OCI-LY7 (cell line): ENCODE results near the gene DUSP14. TPM values are rescaled to one million over a fixed set of nuclear protein-coding genes. Genes with fewer than 3 reads are reported as not detected.
A peak's percentile ranks its signal among the peaks of the same experiment; 100 is the strongest.

Source experiments
- BruUV-seq: library from RNA; stranded (reverse); fragments of 400-500 nt; replicated peaks from 2 replicates; lab custom pipeline; 2021; lab: Mats Ljungman, UMichigan
- CTCF ChIA-PET: fragments of 300-600 bp; sonication (Branson Sonifier 250); formaldehyde crosslinking; loops from one replicate; lab custom pipeline; 2022; ENCODE audit warnings: antibody characterized with exemption; ENCODE audit not compliant: unreplicated experiment; lab: Charles Lee
- POLR2A ChIA-PET: fragments of 300-600 bp; sonication (Branson Sonifier 250); formaldehyde crosslinking; loops from one replicate; lab custom pipeline; 2022; ENCODE audit warnings: antibody characterized with exemption; lab: Charles Lee
- DNase-seq: peaks from one replicate; pipeline ENCODE4 v3.0.0-alpha.2; 2015; ENCODE audit warnings: low spot score
- H2AFZ ChIP-seq: fragments of 200-600 bp; sonication (generic), shearing (Covaris generic); 2 replicates; pipeline ENCODE4 v1.6.1; 2014; ENCODE audit warnings: mild to moderate bottlenecking, antibody characterized with exemption, low read length, moderate library complexity
- H3K27ac ChIP-seq: fragments of 200-600 bp; sonication (generic); 2 replicates; pipeline ENCODE4 v1.5.1; 2014; ENCODE audit warnings: mixed run types, low read depth, mild to moderate bottlenecking, moderate library complexity, low read length, inconsistent platforms; ENCODE audit not compliant: poor library complexity, severe bottlenecking
- H3K36me3 ChIP-seq: fragments of 200-600 bp; sonication (generic); 2 replicates; pipeline ENCODE4 v1.6.1; 2014; ENCODE audit warnings: mild to moderate bottlenecking, antibody characterized with exemption, low read length, moderate library complexity, mixed read lengths; ENCODE audit not compliant: insufficient read depth
- H3K4me1 ChIP-seq: fragments of 200-600 bp; sonication (generic); 2 replicates; pipeline ENCODE4 v1.5.1; 2014; ENCODE audit warnings: mild to moderate bottlenecking, low read length; ENCODE audit not compliant: insufficient read depth, poor library complexity, severe bottlenecking
- H3K4me2 ChIP-seq: fragments of 200-600 bp; sonication (generic); 2 replicates; pipeline ENCODE4 v1.6.1; 2014; ENCODE audit warnings: mild to moderate bottlenecking, low read length
- H3K4me3 ChIP-seq: fragments of 200-600 bp; sonication (generic); 2 replicates; pipeline ENCODE4 v1.5.1; 2014; ENCODE audit warnings: mild to moderate bottlenecking, low read depth, low read length; ENCODE audit not compliant: poor library complexity, severe bottlenecking
- H3K79me2 ChIP-seq: fragments of 200-600 bp; sonication (generic); 2 replicates; pipeline ENCODE4 v1.6.1; 2016; ENCODE audit warnings: low read depth, mild to moderate bottlenecking, low read length, moderate library complexity, mixed read lengths; ENCODE audit not compliant: insufficient read depth
- H3K9me2 ChIP-seq: fragments of 200-600 bp; sonication (generic); 2 replicates; pipeline ENCODE4 v1.6.1; 2016; ENCODE audit warnings: mild to moderate bottlenecking, low read length, mixed read lengths; ENCODE audit not compliant: insufficient read depth
- H3K9me3 ChIP-seq: fragments of 200-600 bp; sonication (generic); 2 replicates; pipeline ENCODE4 v1.6.1; 2014; ENCODE audit warnings: mild to moderate bottlenecking, mixed run types, low read length, mixed read lengths
- H4K20me1 ChIP-seq: fragments of 200-600 bp; sonication (generic); 2 replicates; pipeline ENCODE4 v1.6.1; 2014; ENCODE audit warnings: mild to moderate bottlenecking, antibody characterized with exemption, low read length, moderate library complexity, mixed read lengths; ENCODE audit not compliant: insufficient read depth
- CTCF ChIP-seq: fragments of 200-600 bp; sonication (generic); conservative IDR thresholded peaks from 2 replicates; pipeline ENCODE4 v1.5.1; 2014; ENCODE audit warnings: mild to moderate bottlenecking, antibody characterized with exemption, low read length, moderate library complexity, mixed read lengths
- EZH2phosphoT487 ChIP-seq: fragments of 200-600 bp; sonication (generic); IDR thresholded peaks from 2 replicates; pipeline ENCODE4 v1.6.1; 2018; ENCODE audit warnings: low read depth, borderline replicate concordance, mild to moderate bottlenecking, mixed run types, antibody characterized with exemption, low read length, moderate library complexity, mixed read lengths
- intact Hi-C: fragments of 100-400 bp; cut with micrococcal nuclease; formaldehyde crosslinking; loops from one replicate; pipeline ENCODE4 v1.10.0; 2022; ENCODE audit not compliant: unreplicated experiment
- total RNA-seq, 2 experiments: library from RNA; depleted of rRNA in 1 of 2; stranded (reverse); fragments of >200 nt in 1 of 2; shearing (Covaris generic) in 1 of 2; gene quantifications; 2 replicates each; pipeline ENCODE4 v1.2.3, GENCODE V29; 2014 to 2022

The DUSP14 gene
- total RNA-seq, 2 experiments from 2014 or later, result 11.0 to 21.5 TPM

GRCh38 chr17:37553401-37553966 is 63.8 kb downstream of the DUSP14 start:
- Histone ChIP-seq H3K4me3 (no peak overlapping the region), H3K9me3 (no peaks in the 10 kb centered on the region), H3K4me2 (no peak overlapping the region), H4K20me1 (0 out of 2 replicates have a peak, but pooled peaks cover 10% of the 10 kb centered on the region), H2AFZ (no peak overlapping the region), H3K27ac (no peak overlapping the region), H3K79me2 (peaks cover 42% of the 10 kb centered on the region), H3K9me2 (no peaks in the 10 kb centered on the region), H3K4me1 (no peaks in the 10 kb centered on the region), H3K36me3 (peaks cover 94% of the 10 kb centered on the region)
- TSS peak; percentile 52 for BruUV-seq
- intact Hi-C loops, result no loop called here
- CTCF ChIA-PET, result no interaction called here
- TF ChIP-seq EZH2phosphoT487 (no peak), CTCF (no peak)
- DNase-seq, result no peak
- POLR2A ChIA-PET, result no interaction called here

GRCh38 chr17:37555386-37555785 is 65.7 kb downstream of the DUSP14 start:
- BruUV-seq, result no TSS peak
- CTCF ChIA-PET, result no interaction called here
- H3K4me1 ChIP-seq, result no peaks in the 10 kb centered on the region
- H4K20me1 ChIP-seq, result 0 out of 2 replicates have a peak, but pooled peaks cover 6% of the 10 kb centered on the region
- no peaks in the 10 kb centered on the region for H3K9me3 ChIP-seq
- H2AFZ ChIP-seq, result no peak overlapping the region
- peaks cover 23% of the 10 kb centered on the region for H3K79me2 ChIP-seq
- H3K27ac ChIP-seq, result no peak overlapping the region
- DNase-seq, result no peak
- no peak overlapping the region for H3K4me3 ChIP-seq
- H3K9me2 ChIP-seq, result no peaks in the 10 kb centered on the region
- POLR2A ChIA-PET, result no interaction called here
- no peak overlapping the region for H3K4me2 ChIP-seq
- intact Hi-C loops, result no loop called here
- peaks cover 94% of the 10 kb centered on the region for H3K36me3 ChIP-seq
- TF ChIP-seq CTCF, result no peak
- TF ChIP-seq EZH2phosphoT487, result no peak

- H2AFZ ChIP-seq, result no peak overlapping the region
- intact Hi-C loops, result no loop called here
- TF ChIP-seq EZH2phosphoT487, result no peak
- no peak for TF ChIP-seq CTCF
- H4K20me1 ChIP-seq, result no peaks in the 10 kb centered on the region
- peaks cover 94% of the 10 kb centered on the region for H3K36me3 ChIP-seq
- ChIA-PET POLR2A (no interaction called here), CTCF (no interaction called here)
- no peaks in the 10 kb centered on the region for H3K9me2 ChIP-seq
- no peak overlapping the region for H3K4me2 ChIP-seq
- no peak overlapping the region for H3K4me3 ChIP-seq
- H3K4me1 ChIP-seq, result no peaks in the 10 kb centered on the region
- DNase-seq, result no peak
- no peaks in the 10 kb centered on the region for H3K9me3 ChIP-seq
- no TSS peak for BruUV-seq
- H3K27ac ChIP-seq, result no peak overlapping the region
- H3K79me2 ChIP-seq, result peaks cover 2% of the 10 kb centered on the region; the same call in 1 of the 2 replicates
Measured at GRCh38 chr17:37557482-37557881, 67.8 kb downstream of the DUSP14 start.
